ENCODE results near the gene GPR52.
"Not testable (repeated sequence)": the region's sequence is repeated elsewhere in the genome, so short reads cannot be mapped to it uniquely, and the experiment has no call there.

The GPR52 gene

GRCh38 chr1:174447866-174448530, at the start of gene GPR52:
GPR52 (plus strand) TSS chr1:174447964; CDS start chr1:174448112, 148 bp downstream.
- Histone ChIP-seq H3K27me3 (ENCODE audit: insufficient read depth, low read length) (no peaks in the 10 kb centered on the region), H3K9ac (ENCODE audit: low read depth, low read length) (no peak within 1 kb of the TSS), H3K4me1 (ENCODE audit: insufficient read depth, low read length) (peaks cover 14% of the 10 kb centered on the region; the same call in 1 of the 2 replicates), H3K27ac (ENCODE audit: low read length) (no peak within 1 kb of the TSS), H3K36me3 (ENCODE audit: insufficient read depth, low read depth, low read length) (no peaks in the 10 kb centered on the region), H3K4me3 (ENCODE audit: low read length) (no peak within 1 kb of the TSS), H3K9me3 (ENCODE audit: insufficient read depth, low read depth, low read length) (no peaks in the 10 kb centered on the region)

- no peaks in the 10 kb centered on the region; the same call in 1 of the 2 replicates for H3K36me3 ChIP-seq (ENCODE audit: insufficient read depth, low read depth, low read length)
These were observed 49.5 kb upstream of the GPR52 start for GRCh38 chr1:174398246-174398645.

GRCh38 chr1:174399211-174399610, 48.6 kb upstream of the GPR52 start:
- Histone ChIP-seq H3K9me3 (ENCODE audit: insufficient read depth, low read depth, low read length) (no peaks in the 10 kb centered on the region), H3K36me3 (ENCODE audit: insufficient read depth, low read depth, low read length) (no peaks in the 10 kb centered on the region; the same call in 1 of the 2 replicates)

More at GRCh38 chr1:174398246-174398645, 49.5 kb upstream of the GPR52 start:
- Histone ChIP-seq H3K9me3 (ENCODE audit: insufficient read depth, low read depth, low read length) (no peaks in the 10 kb centered on the region), H3K27me3 (ENCODE audit: insufficient read depth, low read length) (no peaks in the 10 kb centered on the region), H3K4me3 (ENCODE audit: low read length) (no peak overlapping the region), H3K4me1 (ENCODE audit: insufficient read depth, low read length) (no peaks in the 10 kb centered on the region), H3K9ac (ENCODE audit: low read depth, low read length) (no peak overlapping the region), H3K27ac (ENCODE audit: low read length) (no peak overlapping the region)

GRCh38 chr1:174401075-174401474, 46.7 kb upstream of the GPR52 start:
- H3K9me3 ChIP-seq (ENCODE audit: insufficient read depth, low read depth, low read length): no peaks in the 10 kb centered on the region
- no peaks in the 10 kb centered on the region for H3K4me1 ChIP-seq (ENCODE audit: insufficient read depth, low read length)
- no peaks in the 10 kb centered on the region for H3K36me3 ChIP-seq (ENCODE audit: insufficient read depth, low read depth, low read length)
- no peak overlapping the region for H3K4me3 ChIP-seq (ENCODE audit: low read length)
- H3K27me3 ChIP-seq (ENCODE audit: insufficient read depth, low read length): no peaks in the 10 kb centered on the region
- H3K27ac ChIP-seq (ENCODE audit: low read length): no peak overlapping the region
- H3K9ac ChIP-seq (ENCODE audit: low read depth, low read length): no peak overlapping the region

More at GRCh38 chr1:174399211-174399610, 48.6 kb upstream of the GPR52 start:
- Histone ChIP-seq H3K27ac (ENCODE audit: low read length) (no peak overlapping the region), H3K4me3 (ENCODE audit: low read length) (no peak overlapping the region), H3K4me1 (ENCODE audit: insufficient read depth, low read length) (no peaks in the 10 kb centered on the region), H3K9ac (ENCODE audit: low read depth, low read length) (no peak overlapping the region), H3K27me3 (ENCODE audit: insufficient read depth, low read length) (no peaks in the 10 kb centered on the region)

GRCh38 chr1:174405219-174405618, 42.5 kb upstream of the GPR52 start:
- H3K27ac ChIP-seq (ENCODE audit: low read length): no peak overlapping the region
- no peaks in the 10 kb centered on the region for H3K27me3 ChIP-seq (ENCODE audit: insufficient read depth, low read length)
- H3K4me1 ChIP-seq (ENCODE audit: insufficient read depth, low read length): no peaks in the 10 kb centered on the region
- H3K9me3 ChIP-seq (ENCODE audit: insufficient read depth, low read depth, low read length): no peaks in the 10 kb centered on the region
- H3K4me3 ChIP-seq (ENCODE audit: low read length): no peak overlapping the region
- no peaks in the 10 kb centered on the region for H3K36me3 ChIP-seq (ENCODE audit: insufficient read depth, low read depth, low read length)
- H3K9ac ChIP-seq (ENCODE audit: low read depth, low read length): no peak overlapping the region

- Histone ChIP-seq H3K27me3 (ENCODE audit: insufficient read depth, low read length) (no peaks in the 10 kb centered on the region), H3K9ac (ENCODE audit: low read depth, low read length) (no peak overlapping the region), H3K4me3 (ENCODE audit: low read length) (no peak overlapping the region), H3K27ac (ENCODE audit: low read length) (no peak overlapping the region), H3K4me1 (ENCODE audit: insufficient read depth, low read length) (no peaks in the 10 kb centered on the region), H3K9me3 (ENCODE audit: insufficient read depth, low read depth, low read length) (no peaks in the 10 kb centered on the region), H3K36me3 (ENCODE audit: insufficient read depth, low read depth, low read length) (no peaks in the 10 kb centered on the region)
These were observed 41.3 kb upstream of the GPR52 start for GRCh38 chr1:174406421-174406820.

- Histone ChIP-seq H3K9ac (ENCODE audit: low read depth, low read length) (no peak overlapping the region), H3K4me1 (ENCODE audit: insufficient read depth, low read length) (no peaks in the 10 kb centered on the region), H3K36me3 (ENCODE audit: insufficient read depth, low read depth, low read length) (no peaks in the 10 kb centered on the region), H3K9me3 (ENCODE audit: insufficient read depth, low read depth, low read length) (no peaks in the 10 kb centered on the region), H3K27ac (ENCODE audit: low read length) (no peak overlapping the region), H3K4me3 (ENCODE audit: low read length) (no peak overlapping the region), H3K27me3 (ENCODE audit: insufficient read depth, low read length) (no peaks in the 10 kb centered on the region)
These were observed 40.1 kb upstream of the GPR52 start for GRCh38 chr1:174407665-174408064.

GRCh38 chr1:174408146-174408545, 39.6 kb upstream of the GPR52 start:
- Histone ChIP-seq H3K27ac (ENCODE audit: low read length) (no peak overlapping the region), H3K36me3 (ENCODE audit: insufficient read depth, low read depth, low read length) (no peaks in the 10 kb centered on the region), H3K4me3 (ENCODE audit: low read length) (no peak overlapping the region), H3K9me3 (ENCODE audit: insufficient read depth, low read depth, low read length) (no peaks in the 10 kb centered on the region), H3K27me3 (ENCODE audit: insufficient read depth, low read length) (no peaks in the 10 kb centered on the region), H3K4me1 (ENCODE audit: insufficient read depth, low read length) (no peaks in the 10 kb centered on the region), H3K9ac (ENCODE audit: low read depth, low read length) (no peak overlapping the region)

- H3K4me3 ChIP-seq (ENCODE audit: low read length); H3K27me3 ChIP-seq (ENCODE audit: insufficient read depth, low read length); H3K36me3 ChIP-seq (ENCODE audit: insufficient read depth, low read depth, low read length); H3K27ac ChIP-seq (ENCODE audit: low read length); H3K9me3 ChIP-seq (ENCODE audit: insufficient read depth, low read depth, low read length); H3K9ac ChIP-seq (ENCODE audit: low read depth, low read length); H3K4me1 ChIP-seq (ENCODE audit: insufficient read depth, low read length): not testable (repeated sequence)
These were observed 38.0 kb upstream of the GPR52 start for GRCh38 chr1:174409801-174410200.

GRCh38 chr1:174413632-174414031, 34.1 kb upstream of the GPR52 start:
- Histone ChIP-seq H3K9ac (ENCODE audit: low read depth, low read length) (no peak overlapping the region), H3K36me3 (ENCODE audit: insufficient read depth, low read depth, low read length) (no peaks in the 10 kb centered on the region), H3K27me3 (ENCODE audit: insufficient read depth, low read length) (no peaks in the 10 kb centered on the region), H3K9me3 (ENCODE audit: insufficient read depth, low read depth, low read length) (no peaks in the 10 kb centered on the region), H3K4me1 (ENCODE audit: insufficient read depth, low read length) (no peaks in the 10 kb centered on the region), H3K4me3 (ENCODE audit: low read length) (no peak overlapping the region), H3K27ac (ENCODE audit: low read length) (no peak overlapping the region)

GRCh38 chr1:174414203-174414602, 33.6 kb upstream of the GPR52 start:
- no peaks in the 10 kb centered on the region for H3K9me3 ChIP-seq (ENCODE audit: insufficient read depth, low read depth, low read length)
- no peak overlapping the region for H3K27ac ChIP-seq (ENCODE audit: low read length)
- H3K4me1 ChIP-seq (ENCODE audit: insufficient read depth, low read length): no peaks in the 10 kb centered on the region
- H3K4me3 ChIP-seq (ENCODE audit: low read length): no peak overlapping the region
- no peaks in the 10 kb centered on the region for H3K27me3 ChIP-seq (ENCODE audit: insufficient read depth, low read length)
- no peaks in the 10 kb centered on the region for H3K36me3 ChIP-seq (ENCODE audit: insufficient read depth, low read depth, low read length)
- no peak overlapping the region for H3K9ac ChIP-seq (ENCODE audit: low read depth, low read length)

- H3K27ac ChIP-seq (ENCODE audit: low read length): no peak overlapping the region
- no peaks in the 10 kb centered on the region for H3K36me3 ChIP-seq (ENCODE audit: insufficient read depth, low read depth, low read length)
- H3K9me3 ChIP-seq (ENCODE audit: insufficient read depth, low read depth, low read length): no peaks in the 10 kb centered on the region
- no peak overlapping the region for H3K9ac ChIP-seq (ENCODE audit: low read depth, low read length)
- H3K27me3 ChIP-seq (ENCODE audit: insufficient read depth, low read length): no peaks in the 10 kb centered on the region
- no peak overlapping the region for H3K4me3 ChIP-seq (ENCODE audit: low read length)
- no peaks in the 10 kb centered on the region for H3K4me1 ChIP-seq (ENCODE audit: insufficient read depth, low read length)
These were observed 32.3 kb upstream of the GPR52 start for GRCh38 chr1:174415506-174415905.

All from iPS-20b (cell line).